ENCODE measurements around the gene CCDC88B.
"Not testable (repeated sequence)": the region's sequence is repeated elsewhere in the genome, so short reads cannot be mapped to it uniquely, and the experiment has no call there.

The CCDC88B gene

GRCh38 chr11:64323373-64323772 lies 16.6 kb upstream of the CCDC88B start:
- DNase-seq (ENCODE audit: low read depth, low spot score), result no peak

- not testable (repeated sequence) for DNase-seq (ENCODE audit: low read depth, low spot score)
Observed at GRCh38 chr11:64323984-64324383, 16.0 kb upstream of the CCDC88B start.

DNA sequence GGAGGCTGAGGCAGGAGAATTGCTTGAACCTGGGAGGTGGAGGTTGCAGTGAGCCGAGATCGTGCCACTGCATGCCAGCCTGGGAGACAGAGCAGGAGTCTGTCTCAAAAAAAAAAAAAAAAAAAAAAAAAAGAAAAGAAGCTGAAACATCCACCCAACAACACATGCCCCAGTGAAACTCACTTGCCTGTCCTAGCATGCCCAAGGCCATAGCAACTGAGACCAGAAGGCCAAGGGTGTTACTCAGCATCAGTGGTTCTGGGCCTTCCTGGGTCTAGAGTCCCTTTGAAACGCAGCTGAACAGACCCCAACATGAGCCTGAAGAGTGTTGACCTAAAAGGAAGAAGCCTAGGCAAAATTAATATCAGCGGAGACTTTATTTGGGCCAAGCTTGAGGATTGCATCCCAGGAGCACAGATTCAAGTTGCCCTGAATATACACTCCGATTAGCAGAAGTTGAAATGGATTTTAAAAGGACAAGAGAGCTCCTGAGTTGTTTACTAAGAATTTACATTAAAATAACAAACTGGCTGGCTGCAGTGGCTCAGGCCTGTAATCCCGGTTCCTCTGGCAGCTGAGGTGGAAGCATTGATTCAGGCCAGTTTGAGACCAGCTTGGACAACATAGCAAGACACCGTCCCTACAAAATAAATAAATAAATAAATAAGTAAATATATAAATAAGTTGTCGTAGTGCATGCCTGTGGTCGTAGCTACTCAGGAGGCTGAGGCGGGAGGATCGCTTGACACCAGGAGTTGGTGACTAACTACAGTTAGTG lies 15.1 kb upstream of the CCDC88B start:
- no peak for DNase-seq (ENCODE audit: low read depth, low spot score)

- DNase-seq (ENCODE audit: low read depth, low spot score), result no peak
Observed at GRCh38 chr11:64327375-64327774, 12.6 kb upstream of the CCDC88B start.

DNA sequence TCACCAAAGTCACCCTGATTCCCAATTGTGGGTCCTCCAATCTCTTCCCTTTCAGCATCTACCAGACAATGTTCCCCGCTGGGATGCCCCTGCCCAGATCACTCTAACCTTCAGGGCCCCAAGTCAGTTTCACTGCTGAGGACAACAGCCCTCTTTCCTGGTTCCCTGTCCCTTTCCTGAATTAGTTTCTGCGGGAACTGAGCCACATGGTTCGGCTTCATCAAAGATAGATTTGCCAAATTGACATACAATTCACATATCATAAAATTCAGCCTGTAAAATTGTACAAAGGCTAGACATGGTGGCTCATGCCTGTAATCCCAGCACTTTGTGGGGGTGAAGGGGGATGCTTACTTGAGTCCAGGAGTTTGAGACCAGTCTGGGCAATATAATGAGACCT lies 12.0 kb upstream of the CCDC88B start:
- DNase-seq (ENCODE audit: low read depth, low spot score), result no peak

DNA sequence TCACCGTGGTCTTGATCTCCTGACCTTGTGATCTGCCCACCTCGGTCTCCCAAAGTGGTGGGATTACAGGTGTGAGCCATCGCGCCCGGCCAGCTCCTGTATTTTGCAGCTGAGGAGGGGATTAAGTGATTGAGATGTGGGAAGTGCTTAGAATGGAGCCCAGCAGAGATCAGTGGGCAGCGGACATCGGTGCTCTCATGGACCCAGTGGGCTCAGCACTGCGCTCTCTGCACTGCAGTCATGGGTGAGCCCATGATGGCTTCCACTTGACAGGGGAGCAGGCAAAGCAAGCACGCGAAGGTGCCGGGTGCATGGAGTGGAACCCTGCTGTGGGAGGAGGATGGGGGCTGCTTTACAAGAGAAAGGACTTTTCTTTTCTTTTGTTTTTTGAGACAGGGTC lies 9.1 kb upstream of the CCDC88B start:
- no peak for DNase-seq (ENCODE audit: low read depth, low spot score)

GRCh38 chr11:64331569-64332371 lies 8.2 kb upstream of the CCDC88B start:
- DNase-seq (ENCODE audit: low read depth, low spot score), result no peak

DNA sequence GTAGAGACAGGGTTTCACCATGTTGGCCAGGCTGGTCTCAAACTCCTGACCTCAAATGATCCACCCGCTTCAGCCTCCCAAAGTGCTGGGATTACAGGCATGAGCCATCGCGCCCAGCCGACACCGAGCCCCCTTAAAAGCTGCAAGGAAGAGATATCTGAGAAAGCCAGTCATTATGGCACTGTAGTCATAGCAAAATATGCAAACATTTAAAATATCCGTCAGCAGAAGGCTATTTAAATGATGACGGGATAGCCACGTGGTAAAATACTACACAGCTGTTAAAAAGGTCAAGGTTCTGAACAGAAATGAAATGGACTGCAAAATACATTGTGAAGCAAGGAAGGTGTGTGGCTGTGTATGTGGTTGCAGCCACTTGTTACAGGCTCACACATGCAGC lies 6.4 kb upstream of the CCDC88B start:
- DNase-seq (ENCODE audit: low read depth, low spot score), result no peak

DNA sequence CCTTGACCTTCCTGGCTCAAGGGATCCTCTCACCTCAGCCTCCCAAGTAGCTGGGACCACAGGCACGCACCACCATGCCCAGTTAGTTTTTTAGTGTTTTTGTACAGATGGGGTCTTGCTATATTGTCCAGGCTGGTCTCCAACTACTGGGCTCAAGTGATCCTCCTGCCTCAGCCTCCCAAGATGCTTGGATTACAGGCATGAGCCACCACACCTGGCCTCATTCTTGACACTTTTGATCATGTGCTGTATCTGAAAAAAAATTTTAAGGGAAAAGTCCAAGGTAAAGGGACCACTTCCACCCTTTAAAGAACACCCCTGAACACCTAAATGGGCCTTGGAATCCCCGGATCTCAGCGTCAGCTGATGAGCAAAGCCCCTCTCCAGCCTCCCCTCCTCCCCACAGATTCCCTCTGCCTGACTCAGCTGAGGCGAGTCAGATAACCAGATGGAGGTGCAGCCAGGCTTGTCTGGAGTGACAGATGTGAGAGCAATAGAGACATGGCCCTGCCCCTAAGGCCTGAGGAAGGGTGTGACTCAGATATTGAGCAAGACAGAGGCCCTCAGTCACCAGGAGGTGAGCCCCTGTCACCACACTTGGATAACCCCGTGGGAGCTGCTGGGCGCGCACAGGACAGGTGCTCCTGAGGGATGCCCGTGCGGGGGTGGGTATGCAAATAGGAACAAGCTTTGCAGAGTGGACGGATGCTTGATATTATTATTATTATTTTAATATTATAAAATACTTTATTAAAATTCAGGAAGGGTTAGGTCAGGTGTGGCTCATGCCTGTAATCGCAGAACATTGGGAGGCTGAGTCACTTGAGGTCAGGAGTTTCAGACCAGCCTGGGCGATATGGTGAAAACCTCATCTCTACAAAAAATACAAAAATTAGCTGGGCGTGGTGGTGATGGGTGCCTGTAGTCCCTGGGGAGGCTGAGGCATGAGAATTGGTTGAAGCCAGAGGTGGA lies 5.0 kb upstream of the CCDC88B start:
- no peak for DNase-seq (ENCODE audit: low read depth, low spot score)

- DNase-seq (ENCODE audit: low read depth, low spot score), result no peak
Observed at GRCh38 chr11:64337538-64338249, 2.3 kb upstream of the CCDC88B start.

DNA sequence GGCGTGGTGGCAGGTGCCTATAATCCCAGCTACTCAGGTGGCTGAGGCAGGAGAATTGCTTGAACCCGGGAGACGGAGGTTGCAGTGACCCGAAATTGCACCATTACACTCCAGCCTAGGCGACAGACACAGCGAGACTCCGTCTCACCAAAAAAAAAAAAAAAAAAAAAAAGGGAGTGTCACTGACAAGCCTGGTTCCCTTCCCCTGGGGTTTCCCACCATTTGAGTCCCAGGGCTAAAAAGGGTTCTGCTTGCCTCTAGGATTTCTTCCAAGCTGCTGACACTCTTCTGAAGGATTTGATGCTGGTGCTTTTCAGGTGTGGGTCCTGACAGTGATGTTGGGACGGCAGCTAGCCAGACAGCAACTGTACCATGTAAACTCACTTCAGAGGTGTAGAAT lies 1.3 kb upstream of the CCDC88B start:
- no peak for DNase-seq (ENCODE audit: low read depth, low spot score)

DNA sequence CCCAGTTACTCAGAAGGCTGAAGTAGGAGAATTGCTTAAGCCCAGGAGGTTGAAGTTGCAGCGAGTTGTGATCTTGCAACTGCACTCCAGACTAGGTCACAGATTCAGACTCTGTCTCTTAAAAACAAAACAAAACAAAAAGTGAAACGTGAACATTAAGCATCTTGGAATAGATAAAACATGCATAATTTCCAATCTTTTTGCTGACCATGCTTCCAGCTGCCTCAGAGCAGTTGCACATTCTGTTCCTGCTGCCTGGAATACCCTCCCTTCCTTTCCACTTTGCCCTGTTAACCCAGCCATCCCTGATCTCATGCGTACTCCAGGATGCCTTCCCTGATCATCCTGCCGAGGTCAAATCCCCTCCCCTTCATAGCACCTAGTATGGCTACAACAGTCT lies 718 bp upstream of the CCDC88B start:
- DNase-seq (ENCODE audit: low read depth, low spot score), result no peak

DNA sequence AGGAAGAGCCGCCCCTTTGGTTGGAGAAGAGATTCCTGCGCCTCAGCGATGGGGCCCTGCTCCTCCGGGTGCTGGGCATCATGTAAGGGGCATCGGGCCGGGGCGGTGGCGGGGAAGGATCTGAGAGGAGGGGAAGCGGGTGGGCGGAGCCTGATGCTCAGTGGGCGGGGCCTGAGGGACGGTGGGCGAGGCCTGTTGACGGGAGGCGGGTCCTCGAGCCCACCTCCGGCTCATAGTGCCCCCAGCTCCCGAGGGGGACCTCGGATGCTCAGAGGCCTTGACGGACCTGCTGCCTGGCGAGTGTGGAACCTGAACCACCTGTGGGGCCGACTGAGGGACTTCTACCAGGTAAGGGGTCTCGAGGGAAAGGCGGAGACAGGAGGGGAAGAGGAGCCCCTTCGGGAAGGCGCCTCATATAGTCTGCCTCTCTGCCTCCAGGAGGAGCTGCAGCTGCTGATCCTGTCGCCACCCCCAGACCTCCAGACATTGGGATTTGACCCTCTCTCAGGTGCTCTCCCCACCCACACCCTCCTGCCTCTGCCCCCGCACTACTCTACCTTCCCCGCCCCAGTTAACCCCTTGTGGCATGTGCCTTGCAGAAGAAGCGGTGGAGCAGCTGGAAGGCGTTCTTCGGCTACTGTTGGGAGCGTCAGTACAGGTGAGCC lies 799 bp downstream of the CCDC88B start:
- peak; percentile 61 for DNase-seq (ENCODE audit: low read depth, low spot score)

- no peak for DNase-seq (ENCODE audit: low read depth, low spot score)
Observed at GRCh38 chr11:64341429-64341828, 1.4 kb downstream of the CCDC88B start.

- DNase-seq (ENCODE audit: low read depth, low spot score), result peak; percentile 75
Observed at GRCh38 chr11:64341851-64342791, 2.1 kb downstream of the CCDC88B start.

DNA sequence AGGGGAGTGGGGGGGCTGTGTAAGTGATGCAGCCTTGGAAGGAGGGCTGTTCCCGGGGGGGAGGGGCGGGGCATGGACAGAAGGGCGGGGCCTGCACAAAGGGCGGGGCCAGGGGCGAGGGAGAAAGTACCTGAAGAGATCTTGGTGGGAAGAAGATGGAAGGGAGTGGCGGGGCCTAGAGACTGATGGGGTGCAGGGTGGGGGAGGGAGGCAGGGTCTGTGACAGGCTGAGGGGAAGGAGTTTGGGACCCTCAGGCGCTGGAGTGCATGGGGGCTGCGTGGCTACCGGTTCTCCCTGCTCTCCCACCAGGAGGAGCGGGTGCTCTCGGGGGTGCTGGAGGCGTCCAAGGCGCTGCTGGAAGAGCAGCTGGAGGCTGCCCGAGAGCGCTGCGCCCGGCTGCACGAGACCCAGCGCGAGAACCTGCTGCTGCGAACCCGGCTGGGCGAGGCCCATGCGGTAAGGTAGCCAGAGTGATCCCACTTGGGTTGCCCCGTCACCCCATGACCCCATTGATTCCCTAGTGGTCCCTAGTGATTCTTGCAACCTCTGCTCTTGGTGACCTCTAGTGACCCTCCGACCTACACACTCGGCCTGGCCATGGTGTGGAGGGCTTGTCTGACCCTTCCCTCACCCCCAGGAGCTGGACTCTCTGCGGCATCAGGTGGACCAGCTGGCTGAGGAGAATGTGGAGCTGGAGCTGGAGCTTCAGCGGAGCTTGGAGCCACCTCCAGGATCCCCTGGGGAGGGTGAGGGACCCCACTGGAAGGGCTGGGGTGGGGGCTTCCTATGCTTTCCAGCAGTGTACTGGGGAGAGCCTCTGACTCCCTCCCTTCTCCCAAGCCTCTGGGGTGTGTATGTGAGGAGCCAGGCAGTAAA lies 3.1 kb downstream of the CCDC88B start:
- no peak for DNase-seq (ENCODE audit: low read depth, low spot score)

DNA sequence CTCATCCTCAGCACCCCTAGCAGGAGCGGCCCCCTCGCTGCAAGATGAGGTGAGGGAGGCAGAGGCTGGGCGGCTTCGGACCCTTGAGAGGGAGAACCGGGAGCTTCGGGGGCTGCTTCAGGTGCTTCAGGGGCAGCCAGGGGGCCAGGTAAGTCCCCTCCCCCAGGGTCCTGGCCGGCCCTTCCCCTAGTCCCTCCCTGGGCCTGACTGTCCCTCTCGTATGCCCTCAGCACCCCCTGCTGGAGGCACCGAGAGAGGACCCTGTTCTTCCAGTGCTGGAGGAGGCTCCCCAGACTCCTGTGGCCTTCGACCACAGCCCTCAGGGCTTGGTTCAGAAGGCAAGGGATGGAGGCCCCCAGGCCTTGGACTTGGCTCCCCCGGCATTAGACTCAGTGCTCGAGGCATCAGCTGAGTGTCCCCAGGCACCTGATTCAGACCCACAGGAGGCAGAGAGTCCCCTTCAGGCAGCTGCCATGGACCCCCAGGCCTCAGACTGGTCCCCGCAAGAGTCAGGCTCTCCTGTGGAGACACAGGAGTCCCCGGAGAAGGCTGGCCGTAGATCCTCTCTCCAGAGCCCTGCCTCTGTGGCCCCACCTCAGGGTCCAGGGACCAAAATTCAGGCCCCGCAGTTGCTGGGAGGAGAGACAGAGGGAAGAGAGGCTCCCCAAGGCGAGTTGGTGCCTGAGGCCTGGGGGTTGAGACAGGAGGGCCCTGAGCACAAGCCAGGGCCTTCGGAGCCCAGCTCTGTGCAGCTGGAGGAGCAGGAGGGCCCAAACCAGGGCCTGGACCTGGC lies 4.0 kb downstream of the CCDC88B start:
- DNase-seq (ENCODE audit: low read depth, low spot score), result no peak

GRCh38 chr11:64344787-64345186 lies 4.8 kb downstream of the CCDC88B start:
- no peak for DNase-seq (ENCODE audit: low read depth, low spot score)
